Measurements from ENCODE around the gene LRFN2. TPM values are rescaled to one million over a fixed set of nuclear protein-coding genes. Genes with fewer than 3 reads are reported as not detected.

LRFN2 gene
- total and polyA plus RNA-seq, 2 of the 8 experiments (the other 6 are each of a cell fraction or from before 2014, with no cell fraction given) = 2.3 TPM

GRCh38 chr6:40550202-40551101 is 36.7 kb downstream of the LRFN2 start:
- Histone ChIP-seq H2BK5ac (ENCODE audit: low read depth, low read length) (no peak overlapping the region), H3K79me2 (ENCODE audit: control insufficient read depth in 1 of 2, insufficient read depth in 2 of 2, low read length in 2 of 2) (no peaks in the 10 kb centered on the region), H3K79me1 (ENCODE audit: low read depth, low read length) (no peaks in the 10 kb centered on the region; the same call in 1 of the 2 replicates), H3K9ac (replicated peaks in 1 of 4; ENCODE audit: extremely low read depth in 1 of 4, low read depth in 3 of 4, low read length in 3 of 4) (no peak overlapping the region), H2BK12ac (ENCODE audit: low read depth, low read length) (peak overlapping the region; percentile 43; the same call in 1 of the 2 replicates), H3K18ac (ENCODE audit: extremely low read depth, low read length) (no peak overlapping the region; the same call in 1 of the 2 replicates), H3K4me3 (ENCODE audit: extremely low read depth in 1 of 4, insufficient read depth in 2 of 4, low read depth in 3 of 4, low read length in 4 of 4) (no peak overlapping the region), H2BK20ac (ENCODE audit: low read length) (0 out of 2 replicates have a peak overlapping the region, but pooled peaks have one; percentile 2), H3K23me2 (ENCODE audit: low read depth, low read length) (no peaks in the 10 kb centered on the region; the same call in 1 of the 2 replicates), H3K4me1 (replicated peaks in 1 of 4; ENCODE audit: control insufficient read depth in 3 of 4, insufficient read depth in 4 of 4, low read length in 3 of 4) (peaks cover 4 to 17% (median 7%) of the 10 kb centered on the region in 4 experiments), H3K4me2 (ENCODE audit: insufficient read depth in 1 of 2, low read depth in 2 of 2, low read length in 2 of 2) (no peak overlapping the region), H3K56ac (replicated peaks; ENCODE audit: insufficient read length, low read depth, low read length) (no peak overlapping the region), H3K14ac (ENCODE audit: insufficient read length) (no peak overlapping the region), H3K27me3 (replicated peaks in 1 of 4; ENCODE audit: control insufficient read depth in 3 of 4, extremely low read depth in 1 of 4, insufficient read depth in 3 of 4, low read length in 3 of 4) (no peaks in the 10 kb centered on the region), H4K8ac (ENCODE audit: extremely low read depth, insufficient read depth, low read length) (no peak overlapping the region), H4K91ac (replicated peaks; ENCODE audit: insufficient read length, low read length) (no peak overlapping the region), H2AK5ac (ENCODE audit: low read depth, low read length) (peak overlapping the region; percentile 29; the same call in 1 of the 2 replicates), H3K9me3 (ENCODE audit: insufficient read depth in 2 of 2, low read depth in 1 of 2, low read length in 1 of 2) (no peaks in the 10 kb centered on the region), H2BK120ac (replicated peaks; ENCODE audit: low read depth, low read length) (no peak overlapping the region), H3K23ac (ENCODE audit: insufficient read length) (no peak overlapping the region), H4K20me1 (replicated peaks in 1 of 2; ENCODE audit: control insufficient read depth in 1 of 2, insufficient read depth in 2 of 2, low read length in 2 of 2) (no peaks in the 10 kb centered on the region), H3K36me3 (ENCODE audit: control insufficient read depth in 2 of 4, insufficient read depth in 4 of 4, low read length in 3 of 4) (no peaks in the 10 kb centered on the region; a peak in 1 of 8 replicates), H3K27ac (ENCODE audit: low read depth, low read length) (no peak overlapping the region), H2BK15ac (ENCODE audit: low read length) (0 out of 2 replicates have a peak overlapping the region, but pooled peaks have one; percentile 13), H2AFZ (ENCODE audit: low read length) (no peak overlapping the region), H4K5ac (ENCODE audit: insufficient read length, low read depth, low read length) (no peak overlapping the region), H3K4ac (replicated peaks; ENCODE audit: insufficient read length, low read depth, low read length) (no peak overlapping the region)
- CTCF ChIA-PET (ENCODE audit: partially characterized antibody) = interaction anchor here (0.6 to 8.3 kb wide), 31 partner anchors 9 to 640 kb away, joined by 3 to 100 read pairs (median 4); no protein-coding TSS in a partner anchor
- no peak for TF ChIP-seq HDAC6 (IDR thresholded peaks at IDR 0.05; ENCODE audit: low read depth, low read length)
- TF ChIP-seq YY1 (IDR thresholded peaks at IDR 0.05; ENCODE audit: low read depth, low read length) = peak; percentile 48
- TF ChIP-seq CREB1 (IDR thresholded peaks at IDR 0.05) = no peak
- peak in 2 of 3 experiments; percentile 46 to 73; a peak in 3 of 4 replicates for TF ChIP-seq CTCF (IDR thresholded peaks at IDR 0.05; ENCODE audit: control extremely low read depth in 1 of 3, insufficient read depth in 1 of 3, low read depth in 1 of 3, low read length in 3 of 3)
- peak; percentile 24 to 45; a peak in 3 of 4 replicates for TF ChIP-seq RAD21 (IDR thresholded peaks at IDR 0.05 in 1 of 2, conservative IDR thresholded peaks at IDR 0.05 in 1 of 2; ENCODE audit: low read depth in 2 of 2, low read length in 2 of 2)
- no peak for TF ChIP-seq BRCA1 (IDR thresholded peaks at IDR 0.05; ENCODE audit: low read depth, low read length)
- peak; percentile 62; the same call in 1 of the 2 replicates for TF ChIP-seq CEBPB (IDR thresholded peaks at IDR 0.05; ENCODE audit: low read depth, low read length)
- TF ChIP-seq POU5F1 (IDR thresholded peaks at IDR 0.05; ENCODE audit: low read depth, low read length) = no peak
- peak; percentile 24 for FAIRE-seq
- WGBS, 2 experiments (ENCODE audit: extremely low coverage in 1 of 2, insufficient coverage in 1 of 2, insufficient read length in 1 of 2, insufficient replicate concordance in 2 of 2, low coverage in 1 of 2, low lambda C conversion rate in 2 of 2, missing lambda C conversion rate in 1 of 2) = 85% methylated on average over 12 of the region's 12 CpGs; no CpG with 5 or more reads in 1 of the 2 experiments
- DNase-seq (ENCODE audit: low read depth in 1 of 2, low spot score in 2 of 2) = no peak
- POLR2A ChIA-PET (ENCODE audit: partially characterized antibody) = no interaction called here

Measured in H1 (cell line).